OCI-LY7 (cell line): Measurements from ENCODE around the gene OR6Y1. TPM values are rescaled to one million over a fixed set of nuclear protein-coding genes. Genes with fewer than 3 reads are reported as not detected.
A peak's percentile ranks its signal among the peaks of the same experiment; 100 is the strongest.

Experiments
- BruUV-seq: library from RNA; stranded (reverse); fragments of 400-500 nt; replicated peaks from 2 replicates; lab custom pipeline; 2021; lab: Mats Ljungman, UMichigan
- CTCF ChIA-PET: fragments of 300-600 bp; sonication (Branson Sonifier 250); formaldehyde crosslinking; loops from one replicate; lab custom pipeline; 2022; ENCODE audit warnings: antibody characterized with exemption; ENCODE audit not compliant: unreplicated experiment; lab: Charles Lee
- POLR2A ChIA-PET: fragments of 300-600 bp; sonication (Branson Sonifier 250); formaldehyde crosslinking; loops from one replicate; lab custom pipeline; 2022; ENCODE audit warnings: antibody characterized with exemption; lab: Charles Lee
- DNase-seq: peaks from one replicate; pipeline ENCODE4 v3.0.0-alpha.2; 2015; ENCODE audit warnings: low spot score
- H2AFZ ChIP-seq: fragments of 200-600 bp; sonication (generic), shearing (Covaris generic); 2 replicates; pipeline ENCODE4 v1.6.1; 2014; ENCODE audit warnings: mild to moderate bottlenecking, antibody characterized with exemption, low read length, moderate library complexity
- H3K27ac ChIP-seq: fragments of 200-600 bp; sonication (generic); 2 replicates; pipeline ENCODE4 v1.5.1; 2014; ENCODE audit warnings: mixed run types, low read depth, mild to moderate bottlenecking, moderate library complexity, low read length, inconsistent platforms; ENCODE audit not compliant: poor library complexity, severe bottlenecking
- H3K36me3 ChIP-seq: fragments of 200-600 bp; sonication (generic); 2 replicates; pipeline ENCODE4 v1.6.1; 2014; ENCODE audit warnings: mild to moderate bottlenecking, antibody characterized with exemption, low read length, moderate library complexity, mixed read lengths; ENCODE audit not compliant: insufficient read depth
- H3K4me1 ChIP-seq: fragments of 200-600 bp; sonication (generic); 2 replicates; pipeline ENCODE4 v1.5.1; 2014; ENCODE audit warnings: mild to moderate bottlenecking, low read length; ENCODE audit not compliant: insufficient read depth, poor library complexity, severe bottlenecking
- H3K4me2 ChIP-seq: fragments of 200-600 bp; sonication (generic); 2 replicates; pipeline ENCODE4 v1.6.1; 2014; ENCODE audit warnings: mild to moderate bottlenecking, low read length
- H3K4me3 ChIP-seq: fragments of 200-600 bp; sonication (generic); 2 replicates; pipeline ENCODE4 v1.5.1; 2014; ENCODE audit warnings: mild to moderate bottlenecking, low read depth, low read length; ENCODE audit not compliant: poor library complexity, severe bottlenecking
- H3K79me2 ChIP-seq: fragments of 200-600 bp; sonication (generic); 2 replicates; pipeline ENCODE4 v1.6.1; 2016; ENCODE audit warnings: low read depth, mild to moderate bottlenecking, low read length, moderate library complexity, mixed read lengths; ENCODE audit not compliant: insufficient read depth
- H3K9me2 ChIP-seq: fragments of 200-600 bp; sonication (generic); 2 replicates; pipeline ENCODE4 v1.6.1; 2016; ENCODE audit warnings: mild to moderate bottlenecking, low read length, mixed read lengths; ENCODE audit not compliant: insufficient read depth
- H3K9me3 ChIP-seq: fragments of 200-600 bp; sonication (generic); 2 replicates; pipeline ENCODE4 v1.6.1; 2014; ENCODE audit warnings: mild to moderate bottlenecking, mixed run types, low read length, mixed read lengths
- H4K20me1 ChIP-seq: fragments of 200-600 bp; sonication (generic); 2 replicates; pipeline ENCODE4 v1.6.1; 2014; ENCODE audit warnings: mild to moderate bottlenecking, antibody characterized with exemption, low read length, moderate library complexity, mixed read lengths; ENCODE audit not compliant: insufficient read depth
- EZH2phosphoT487 ChIP-seq: fragments of 200-600 bp; sonication (generic); IDR thresholded peaks from 2 replicates; pipeline ENCODE4 v1.6.1; 2018; ENCODE audit warnings: low read depth, borderline replicate concordance, mild to moderate bottlenecking, mixed run types, antibody characterized with exemption, low read length, moderate library complexity, mixed read lengths
- intact Hi-C: fragments of 100-400 bp; cut with micrococcal nuclease; formaldehyde crosslinking; loops from one replicate; pipeline ENCODE4 v1.10.0; 2022; ENCODE audit not compliant: unreplicated experiment
- total RNA-seq, 2 experiments: library from RNA; depleted of rRNA in 1 of 2; stranded (reverse); fragments of >200 nt in 1 of 2; shearing (Covaris generic) in 1 of 2; gene quantifications; 2 replicates each; pipeline ENCODE4 v1.2.3, GENCODE V29; 2014 to 2022
- TF ChIP-seq, protein P1 (sequence below): fragments of 200-600 bp; sonication (generic); conservative IDR thresholded peaks from 2 replicates; pipeline ENCODE4 v1.5.1; 2014; ENCODE audit warnings: mild to moderate bottlenecking, antibody characterized with exemption, low read length, moderate library complexity, mixed read lengths

Gene OR6Y1
- total RNA-seq, 2 experiments from 2014 or later: not detected

DNA sequence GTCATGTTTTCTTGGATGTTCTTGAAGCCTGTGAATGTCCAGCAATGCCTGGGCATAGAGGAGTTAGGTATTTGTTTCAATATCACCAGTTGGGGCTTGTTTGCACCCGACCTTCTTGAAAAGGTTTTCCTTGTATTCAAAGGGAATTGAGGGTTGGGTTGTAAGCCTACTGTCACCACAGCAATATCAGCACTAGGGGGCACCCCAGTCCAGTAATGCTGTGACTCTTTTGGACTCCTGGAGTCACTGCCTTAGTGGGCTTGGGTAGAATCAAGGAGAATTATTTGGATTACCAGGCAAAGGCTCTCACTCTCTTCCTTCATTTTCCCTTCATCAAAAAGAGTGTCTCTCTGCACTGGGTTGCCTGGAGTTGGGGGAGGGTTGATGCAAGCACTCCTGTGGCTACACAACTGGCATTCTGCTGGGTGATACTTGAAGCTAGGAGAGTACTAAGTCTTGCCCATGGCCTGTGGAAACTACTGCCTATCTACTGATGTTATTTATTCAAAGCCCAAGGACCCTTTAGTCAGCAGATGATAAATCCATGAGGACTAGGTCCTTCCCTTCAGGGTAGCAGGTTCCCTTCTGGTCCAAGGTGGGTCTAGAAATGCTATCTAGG, 47.7 kb downstream of the OR6Y1 start:
- Histone ChIP-seq H3K27ac (no peak overlapping the region), H3K4me2 (no peak overlapping the region), H4K20me1 (no peaks in the 10 kb centered on the region), H3K4me3 (no peak overlapping the region), H2AFZ (no peak overlapping the region), H3K9me3 (no peaks in the 10 kb centered on the region), H3K9me2 (no peaks in the 10 kb centered on the region), H3K4me1 (no peaks in the 10 kb centered on the region), H3K36me3 (no peaks in the 10 kb centered on the region), H3K79me2 (no peaks in the 10 kb centered on the region)
- intact Hi-C loops: loop anchor here (5.0 kb wide), 3 partner anchors 146 to 581 kb away; no protein-coding TSS in a partner anchor
- TF ChIP-seq, protein P1, sequence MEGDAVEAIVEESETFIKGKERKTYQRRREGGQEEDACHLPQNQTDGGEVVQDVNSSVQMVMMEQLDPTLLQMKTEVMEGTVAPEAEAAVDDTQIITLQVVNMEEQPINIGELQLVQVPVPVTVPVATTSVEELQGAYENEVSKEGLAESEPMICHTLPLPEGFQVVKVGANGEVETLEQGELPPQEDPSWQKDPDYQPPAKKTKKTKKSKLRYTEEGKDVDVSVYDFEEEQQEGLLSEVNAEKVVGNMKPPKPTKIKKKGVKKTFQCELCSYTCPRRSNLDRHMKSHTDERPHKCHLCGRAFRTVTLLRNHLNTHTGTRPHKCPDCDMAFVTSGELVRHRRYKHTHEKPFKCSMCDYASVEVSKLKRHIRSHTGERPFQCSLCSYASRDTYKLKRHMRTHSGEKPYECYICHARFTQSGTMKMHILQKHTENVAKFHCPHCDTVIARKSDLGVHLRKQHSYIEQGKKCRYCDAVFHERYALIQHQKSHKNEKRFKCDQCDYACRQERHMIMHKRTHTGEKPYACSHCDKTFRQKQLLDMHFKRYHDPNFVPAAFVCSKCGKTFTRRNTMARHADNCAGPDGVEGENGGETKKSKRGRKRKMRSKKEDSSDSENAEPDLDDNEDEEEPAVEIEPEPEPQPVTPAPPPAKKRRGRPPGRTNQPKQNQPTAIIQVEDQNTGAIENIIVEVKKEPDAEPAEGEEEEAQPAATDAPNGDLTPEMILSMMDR: peak; percentile 84
- TF ChIP-seq EZH2phosphoT487: no peak
- ChIA-PET CTCF (no interaction called here), POLR2A (interaction anchor here (1.2 kb wide), 1 partner anchor 503 kb away, joined by 3 read pairs; the partner anchor contains the start of gene IFI16)
- no TSS peak for BruUV-seq
- DNase-seq: peak; percentile 56

DNA sequence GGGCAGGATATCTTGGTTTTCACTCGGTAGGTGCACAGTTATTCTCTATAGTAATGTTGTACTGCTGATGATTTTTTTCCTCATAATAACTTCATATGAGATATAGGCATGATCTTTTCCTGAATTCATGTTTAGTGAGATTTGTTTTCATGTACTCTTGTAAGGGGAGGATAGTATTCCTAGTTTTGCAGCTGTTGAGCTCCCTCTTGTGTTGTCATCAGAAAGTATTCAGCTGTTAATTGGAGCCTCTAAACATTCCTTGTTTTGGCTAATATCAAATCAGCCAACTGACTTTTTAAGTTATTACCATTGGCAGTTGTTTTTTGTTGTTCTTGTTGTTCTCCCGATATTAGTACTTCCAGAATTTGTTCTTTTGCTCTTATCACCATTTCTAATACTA, 57.8 kb downstream of the OR6Y1 start:
- CTCF ChIA-PET: interaction anchor here (0.7 kb wide), 1 partner anchor 292 kb away, joined by 3 read pairs; no protein-coding TSS in a partner anchor
- intact Hi-C loops: loop anchor here (10.0 kb wide), 1 partner anchor 292 kb away; no protein-coding TSS in a partner anchor

More for the DNA sequence above, 57.8 kb downstream of the OR6Y1 start:
- H3K36me3 ChIP-seq: no peaks in the 10 kb centered on the region
- H3K27ac ChIP-seq: no peak overlapping the region
- H2AFZ ChIP-seq: no peak overlapping the region
- no TSS peak for BruUV-seq
- no peaks in the 10 kb centered on the region for H4K20me1 ChIP-seq
- H3K4me1 ChIP-seq: no peaks in the 10 kb centered on the region
- no peaks in the 10 kb centered on the region for H3K9me3 ChIP-seq
- no peak overlapping the region for H3K4me3 ChIP-seq
- POLR2A ChIA-PET: no interaction called here
- TF ChIP-seq, protein P1: peak; percentile 67
- TF ChIP-seq EZH2phosphoT487: no peak
- no peaks in the 10 kb centered on the region for H3K79me2 ChIP-seq
- peak; percentile 24 for DNase-seq
- 0 out of 2 replicates have a peak, but pooled peaks cover 3% of the 10 kb centered on the region for H3K9me2 ChIP-seq
- no peak overlapping the region for H3K4me2 ChIP-seq
